ENCODE results near the gene CTNNBL1.

DNA sequence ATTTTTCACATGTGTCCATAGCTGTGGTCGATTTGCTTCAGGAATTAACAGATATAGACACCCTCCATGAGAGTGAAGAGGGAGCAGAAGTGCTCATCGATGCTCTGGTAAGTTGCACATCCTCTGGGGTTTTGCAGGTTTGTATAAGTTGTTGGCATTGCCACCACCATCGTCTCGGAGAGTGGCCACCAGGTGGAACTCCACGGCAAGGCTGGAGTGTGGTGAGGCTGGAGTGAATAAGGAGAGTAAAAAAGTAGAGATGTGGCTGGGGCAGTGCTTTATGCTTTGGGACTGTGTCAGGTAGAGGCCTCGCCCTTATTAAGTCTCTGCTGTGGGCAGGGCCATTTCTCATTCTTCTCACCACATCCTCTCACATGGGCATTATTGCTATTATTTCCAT, 63.7 kb downstream of the CTNNBL1 start:
- TF ChIP-seq, protein P1, sequence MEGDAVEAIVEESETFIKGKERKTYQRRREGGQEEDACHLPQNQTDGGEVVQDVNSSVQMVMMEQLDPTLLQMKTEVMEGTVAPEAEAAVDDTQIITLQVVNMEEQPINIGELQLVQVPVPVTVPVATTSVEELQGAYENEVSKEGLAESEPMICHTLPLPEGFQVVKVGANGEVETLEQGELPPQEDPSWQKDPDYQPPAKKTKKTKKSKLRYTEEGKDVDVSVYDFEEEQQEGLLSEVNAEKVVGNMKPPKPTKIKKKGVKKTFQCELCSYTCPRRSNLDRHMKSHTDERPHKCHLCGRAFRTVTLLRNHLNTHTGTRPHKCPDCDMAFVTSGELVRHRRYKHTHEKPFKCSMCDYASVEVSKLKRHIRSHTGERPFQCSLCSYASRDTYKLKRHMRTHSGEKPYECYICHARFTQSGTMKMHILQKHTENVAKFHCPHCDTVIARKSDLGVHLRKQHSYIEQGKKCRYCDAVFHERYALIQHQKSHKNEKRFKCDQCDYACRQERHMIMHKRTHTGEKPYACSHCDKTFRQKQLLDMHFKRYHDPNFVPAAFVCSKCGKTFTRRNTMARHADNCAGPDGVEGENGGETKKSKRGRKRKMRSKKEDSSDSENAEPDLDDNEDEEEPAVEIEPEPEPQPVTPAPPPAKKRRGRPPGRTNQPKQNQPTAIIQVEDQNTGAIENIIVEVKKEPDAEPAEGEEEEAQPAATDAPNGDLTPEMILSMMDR (IDR thresholded peaks at IDR 0.05; ENCODE audit: insufficient read depth, low read length): no peak
- TF ChIP-seq, protein P2, sequence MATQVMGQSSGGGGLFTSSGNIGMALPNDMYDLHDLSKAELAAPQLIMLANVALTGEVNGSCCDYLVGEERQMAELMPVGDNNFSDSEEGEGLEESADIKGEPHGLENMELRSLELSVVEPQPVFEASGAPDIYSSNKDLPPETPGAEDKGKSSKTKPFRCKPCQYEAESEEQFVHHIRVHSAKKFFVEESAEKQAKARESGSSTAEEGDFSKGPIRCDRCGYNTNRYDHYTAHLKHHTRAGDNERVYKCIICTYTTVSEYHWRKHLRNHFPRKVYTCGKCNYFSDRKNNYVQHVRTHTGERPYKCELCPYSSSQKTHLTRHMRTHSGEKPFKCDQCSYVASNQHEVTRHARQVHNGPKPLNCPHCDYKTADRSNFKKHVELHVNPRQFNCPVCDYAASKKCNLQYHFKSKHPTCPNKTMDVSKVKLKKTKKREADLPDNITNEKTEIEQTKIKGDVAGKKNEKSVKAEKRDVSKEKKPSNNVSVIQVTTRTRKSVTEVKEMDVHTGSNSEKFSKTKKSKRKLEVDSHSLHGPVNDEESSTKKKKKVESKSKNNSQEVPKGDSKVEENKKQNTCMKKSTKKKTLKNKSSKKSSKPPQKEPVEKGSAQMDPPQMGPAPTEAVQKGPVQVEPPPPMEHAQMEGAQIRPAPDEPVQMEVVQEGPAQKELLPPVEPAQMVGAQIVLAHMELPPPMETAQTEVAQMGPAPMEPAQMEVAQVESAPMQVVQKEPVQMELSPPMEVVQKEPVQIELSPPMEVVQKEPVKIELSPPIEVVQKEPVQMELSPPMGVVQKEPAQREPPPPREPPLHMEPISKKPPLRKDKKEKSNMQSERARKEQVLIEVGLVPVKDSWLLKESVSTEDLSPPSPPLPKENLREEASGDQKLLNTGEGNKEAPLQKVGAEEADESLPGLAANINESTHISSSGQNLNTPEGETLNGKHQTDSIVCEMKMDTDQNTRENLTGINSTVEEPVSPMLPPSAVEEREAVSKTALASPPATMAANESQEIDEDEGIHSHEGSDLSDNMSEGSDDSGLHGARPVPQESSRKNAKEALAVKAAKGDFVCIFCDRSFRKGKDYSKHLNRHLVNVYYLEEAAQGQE (IDR thresholded peaks at IDR 0.05; ENCODE audit: insufficient replicate concordance, low read depth): no peak
- TF ChIP-seq POLR2AphosphoS5 (IDR thresholded peaks at IDR 0.05; ENCODE audit: low read depth) (no peak), GABPA (IDR thresholded peaks at IDR 0.05; ENCODE audit: low read depth) (no peak)
